ENCODE measurements around the gene FAM89A.

Gene FAM89A

GRCh38 chr1:231021540-231022031, 18.5 kb downstream of the FAM89A start:
- DNase-seq (ENCODE audit: low spot score): no peak
- no peak for TF ChIP-seq CTCF (IDR thresholded peaks at IDR 0.05; ENCODE audit: extremely low read depth, missing control alignments)

DNA sequence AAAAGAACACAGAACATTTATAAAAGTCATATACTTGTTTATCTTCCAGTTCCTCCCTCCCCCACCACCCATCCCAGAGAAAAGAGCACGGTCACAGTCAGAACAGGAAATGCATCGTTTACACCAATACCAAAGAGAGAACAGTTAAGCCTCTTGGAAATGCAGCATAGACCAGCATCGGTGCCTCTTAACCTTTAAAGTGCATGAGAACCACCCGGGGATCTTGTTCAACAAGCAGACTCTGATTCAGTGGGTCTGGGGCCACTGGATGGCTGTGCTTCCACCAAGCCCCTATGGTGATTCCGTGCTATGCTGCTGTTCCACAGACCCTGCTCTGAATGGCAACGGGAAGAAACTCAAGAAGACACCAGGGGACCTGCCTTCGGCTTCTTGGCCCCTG, 19.2 kb downstream of the FAM89A start:
- no peak for DNase-seq (ENCODE audit: low spot score)
- TF ChIP-seq CTCF (IDR thresholded peaks at IDR 0.05; ENCODE audit: extremely low read depth, missing control alignments): no peak

DNA sequence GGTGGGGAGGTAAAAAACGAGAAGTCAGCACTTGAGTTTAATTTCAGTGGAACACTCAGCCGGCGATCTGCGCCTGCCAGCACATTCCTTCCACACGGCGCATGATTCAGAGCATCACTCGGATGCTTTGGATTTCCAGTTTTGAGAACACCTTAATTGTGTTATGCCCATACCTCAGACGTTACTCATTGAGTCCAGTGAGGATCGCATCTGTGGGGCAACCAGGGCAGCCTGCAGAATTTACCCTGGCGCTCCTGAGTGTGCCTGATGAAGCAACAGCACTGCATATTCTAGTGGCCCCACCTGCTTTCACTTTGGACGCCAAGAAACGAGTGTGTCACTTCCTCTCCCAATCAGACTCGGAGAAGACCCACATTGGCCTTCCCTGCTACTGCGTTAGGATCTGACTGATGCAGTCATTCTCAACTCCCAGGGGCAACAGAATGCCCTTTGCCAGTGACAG, 19.9 kb downstream of the FAM89A start:
- TF ChIP-seq CTCF (IDR thresholded peaks at IDR 0.05; ENCODE audit: extremely low read depth, missing control alignments): no peak
- no peak for DNase-seq (ENCODE audit: low spot score)

DNA sequence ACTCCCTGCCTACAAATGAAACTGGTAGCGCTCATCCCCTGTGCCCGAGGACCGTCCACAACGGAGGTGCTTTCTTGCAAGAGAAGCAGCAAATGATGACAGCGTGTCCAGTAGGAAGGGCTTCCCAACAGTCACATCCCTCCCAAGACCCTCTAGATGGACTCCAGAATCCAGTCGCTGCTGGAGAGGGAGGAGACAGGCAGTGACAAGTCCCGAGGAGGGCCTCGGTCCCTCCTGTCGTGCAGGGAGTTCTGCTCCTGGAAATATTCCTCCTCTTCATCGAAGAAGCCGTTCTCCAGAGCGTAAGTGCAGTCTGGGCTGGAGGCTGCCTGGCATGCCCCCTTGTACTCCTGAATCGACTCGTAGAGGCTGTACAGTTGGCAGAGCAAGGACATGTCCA, 20.3 kb downstream of the FAM89A start:
- no peak for DNase-seq (ENCODE audit: low spot score)
- TF ChIP-seq CTCF (IDR thresholded peaks at IDR 0.05; ENCODE audit: extremely low read depth, missing control alignments): no peak

DNA sequence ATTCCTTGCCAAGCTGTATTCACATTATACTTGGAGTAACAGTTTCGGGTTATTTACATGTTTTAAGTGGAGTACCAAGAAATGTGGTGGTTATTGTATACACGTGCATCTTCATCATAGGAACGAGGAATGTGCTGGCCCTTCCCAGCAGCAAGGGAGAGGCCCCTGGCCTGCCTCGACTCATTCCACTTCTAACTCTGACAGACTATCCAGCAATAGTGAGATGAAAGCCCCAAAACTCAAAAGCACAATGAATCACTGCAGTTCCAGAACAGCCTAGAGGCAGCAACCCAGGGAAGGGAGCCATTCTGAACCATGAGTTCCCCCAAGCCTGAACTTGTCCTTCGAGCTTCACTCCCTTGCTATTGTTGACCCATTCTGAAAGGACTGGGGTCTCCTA, 23.1 kb downstream of the FAM89A start:
- DNase-seq (ENCODE audit: low spot score): no peak
- TF ChIP-seq CTCF (IDR thresholded peaks at IDR 0.05; ENCODE audit: extremely low read depth, missing control alignments): no peak

- DNase-seq (ENCODE audit: low spot score): no peak
- TF ChIP-seq CTCF (IDR thresholded peaks at IDR 0.05; ENCODE audit: extremely low read depth, missing control alignments): no peak
Observed at GRCh38 chr1:231016234-231016633, 23.8 kb downstream of the FAM89A start.

- no peak for DNase-seq (ENCODE audit: low spot score)
- no peak for TF ChIP-seq CTCF (IDR thresholded peaks at IDR 0.05; ENCODE audit: extremely low read depth, missing control alignments)
Observed at GRCh38 chr1:231013391-231014015, 26.6 kb downstream of the FAM89A start.
